ENCODE measurements around the gene BABAM2.

- no peak for TF ChIP-seq CTCF (IDR thresholded peaks at IDR 0.05; ENCODE audit: borderline replicate concordance, extremely low read depth, low read length, poor library complexity, severe bottlenecking)
- TF ChIP-seq EZH2 (IDR thresholded peaks at IDR 0.05; ENCODE audit: borderline replicate concordance, low read depth, low read length, severe bottlenecking), result no peak
These were observed 177.6 kb downstream of the BABAM2 start for GRCh38 chr2:28068088-28068487.

All from DND-41 (cell line).